Measurements from ENCODE around the gene COL6A1.

Gene COL6A1

DNA sequence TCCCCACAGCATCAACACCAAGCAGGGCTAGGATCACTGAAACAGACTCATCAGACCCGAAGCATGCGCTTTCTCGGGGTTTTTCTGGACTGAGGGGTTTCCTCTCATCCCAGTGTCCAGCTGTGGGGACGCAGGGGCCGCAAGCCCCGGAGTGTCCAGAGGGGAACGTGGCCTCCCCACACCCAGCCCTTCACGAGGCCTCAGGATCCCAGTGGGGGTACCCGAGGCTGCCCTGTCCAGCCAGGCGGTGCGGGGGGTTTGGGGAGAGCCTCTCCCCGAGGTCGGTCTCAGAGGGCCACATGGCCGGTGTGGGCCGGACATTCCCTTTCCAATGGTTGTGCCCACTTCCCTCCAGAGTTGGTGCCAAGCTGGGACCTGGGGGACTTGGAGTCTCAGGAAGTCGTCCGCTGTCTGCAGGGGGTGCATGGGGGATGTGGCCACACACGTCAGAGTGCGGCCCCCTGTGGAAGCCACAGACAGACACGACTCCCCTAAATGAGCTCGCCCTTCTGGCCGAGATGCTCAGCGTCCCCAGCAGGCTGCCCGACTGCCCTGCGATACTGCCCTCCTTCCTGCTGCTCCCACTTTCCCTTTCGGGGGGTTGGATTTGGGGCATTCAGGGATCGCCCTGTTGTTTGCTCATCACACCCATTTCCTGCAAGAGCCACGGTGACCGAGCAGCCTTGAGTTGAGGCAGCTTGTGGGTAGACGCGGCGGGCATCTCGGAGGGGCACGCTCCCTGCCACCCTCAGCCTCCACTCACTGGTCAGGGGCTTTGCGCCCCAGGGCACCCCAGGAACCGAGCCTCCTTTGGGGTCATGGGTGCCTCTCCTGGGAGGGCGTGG lies 4.1 kb downstream of the COL6A1 start:
- no peak for TF ChIP-seq CTCF (IDR thresholded peaks at IDR 0.05; ENCODE audit: low read depth, low read length, poor library complexity, severe bottlenecking)
- no peak for TF ChIP-seq EZH2phosphoT487 (IDR thresholded peaks at IDR 0.05; ENCODE audit: borderline replicate concordance, low read length)
- Histone ChIP-seq H3K27ac (ENCODE audit: low read depth, low read length) (no peak overlapping the region), H3K9me2 (replicated peaks; ENCODE audit: control insufficient read depth, low read length) (no peaks in the 10 kb centered on the region), H3K9me3 (ENCODE audit: control insufficient read depth, insufficient read depth, low read length) (peaks cover 35% of the 10 kb centered on the region; the same call in 1 of the 2 replicates), H3F3A (ENCODE audit: control insufficient read depth, insufficient read depth) (peaks cover 3% of the 10 kb centered on the region), H3K4me2 (ENCODE audit: low read length) (no peak overlapping the region), H3K79me2 (ENCODE audit: control insufficient read depth, low read length) (no peaks in the 10 kb centered on the region), H3K4me1 (ENCODE audit: control insufficient read depth, low read length) (no peaks in the 10 kb centered on the region), H3K27me3 (ENCODE audit: control insufficient read depth, low read length) (no peaks in the 10 kb centered on the region), H4K20me1 (ENCODE audit: control insufficient read depth, insufficient read depth, low read depth, low read length) (no peaks in the 10 kb centered on the region), H3K36me3 (ENCODE audit: control insufficient read depth, low read length) (no peaks in the 10 kb centered on the region), H3K4me3 (ENCODE audit: low read length) (no peak overlapping the region)

GRCh38 chr21:45986316-45987051 lies 4.9 kb downstream of the COL6A1 start:
- no peaks in the 10 kb centered on the region for H3K79me2 ChIP-seq (ENCODE audit: control insufficient read depth, low read length)
- no peaks in the 10 kb centered on the region for H4K20me1 ChIP-seq (ENCODE audit: control insufficient read depth, insufficient read depth, low read depth, low read length)
- no peak overlapping the region for H3K27ac ChIP-seq (ENCODE audit: low read depth, low read length)
- TF ChIP-seq CTCF (IDR thresholded peaks at IDR 0.05; ENCODE audit: low read depth, low read length, poor library complexity, severe bottlenecking) (no peak), EZH2phosphoT487 (IDR thresholded peaks at IDR 0.05; ENCODE audit: borderline replicate concordance, low read length) (no peak)
- no peak overlapping the region for H3K4me3 ChIP-seq (ENCODE audit: low read length)
- H3K4me2 ChIP-seq (ENCODE audit: low read length) = no peak overlapping the region
- no peaks in the 10 kb centered on the region for H3K9me2 ChIP-seq (replicated peaks; ENCODE audit: control insufficient read depth, low read length)
- no peaks in the 10 kb centered on the region for H3K4me1 ChIP-seq (ENCODE audit: control insufficient read depth, low read length)
- H3K36me3 ChIP-seq (ENCODE audit: control insufficient read depth, low read length) = no peaks in the 10 kb centered on the region
- no peaks in the 10 kb centered on the region for H3F3A ChIP-seq (ENCODE audit: control insufficient read depth, insufficient read depth)
- peaks cover 35% of the 10 kb centered on the region; the same call in 1 of the 2 replicates for H3K9me3 ChIP-seq (ENCODE audit: control insufficient read depth, insufficient read depth, low read length)
- H3K27me3 ChIP-seq (ENCODE audit: control insufficient read depth, low read length) = no peaks in the 10 kb centered on the region

GRCh38 chr21:45987121-45987711 lies 5.6 kb downstream of the COL6A1 start:
- Histone ChIP-seq H4K20me1 (ENCODE audit: control insufficient read depth, insufficient read depth, low read depth, low read length) (no peaks in the 10 kb centered on the region), H3F3A (ENCODE audit: control insufficient read depth, insufficient read depth) (no peaks in the 10 kb centered on the region), H3K4me1 (ENCODE audit: control insufficient read depth, low read length) (no peaks in the 10 kb centered on the region), H3K9me2 (replicated peaks; ENCODE audit: control insufficient read depth, low read length) (no peaks in the 10 kb centered on the region), H3K27ac (ENCODE audit: low read depth, low read length) (no peak overlapping the region), H3K36me3 (ENCODE audit: control insufficient read depth, low read length) (no peaks in the 10 kb centered on the region), H3K79me2 (ENCODE audit: control insufficient read depth, low read length) (no peaks in the 10 kb centered on the region), H3K4me3 (ENCODE audit: low read length) (no peak overlapping the region), H3K9me3 (ENCODE audit: control insufficient read depth, insufficient read depth, low read length) (peaks cover 32% of the 10 kb centered on the region; the same call in 1 of the 2 replicates), H3K4me2 (ENCODE audit: low read length) (no peak overlapping the region), H3K27me3 (ENCODE audit: control insufficient read depth, low read length) (no peaks in the 10 kb centered on the region)
- TF ChIP-seq EZH2phosphoT487 (IDR thresholded peaks at IDR 0.05; ENCODE audit: borderline replicate concordance, low read length) = no peak
- no peak for TF ChIP-seq CTCF (IDR thresholded peaks at IDR 0.05; ENCODE audit: low read depth, low read length, poor library complexity, severe bottlenecking)

Data from DOHH2 (cell line).